Epithelial cell of prostate (primary cell): Measurements from ENCODE around the gene ARSB.
"Not testable (repeated sequence)": the region's sequence is repeated elsewhere in the genome, so short reads cannot be mapped to it uniquely, and the experiment has no call there.

Source experiments
- DNase-seq: peaks from one replicate; pipeline ENCODE4 v3.0.0-alpha.2; 2011; ENCODE audit warnings: low read depth, low spot score
- H3K27ac ChIP-seq: fragments of 450-650 bp; 2 replicates; pipeline ENCODE4 v1.5.1; 2017; ENCODE audit warnings: mild to moderate bottlenecking

ARSB gene

DNA sequence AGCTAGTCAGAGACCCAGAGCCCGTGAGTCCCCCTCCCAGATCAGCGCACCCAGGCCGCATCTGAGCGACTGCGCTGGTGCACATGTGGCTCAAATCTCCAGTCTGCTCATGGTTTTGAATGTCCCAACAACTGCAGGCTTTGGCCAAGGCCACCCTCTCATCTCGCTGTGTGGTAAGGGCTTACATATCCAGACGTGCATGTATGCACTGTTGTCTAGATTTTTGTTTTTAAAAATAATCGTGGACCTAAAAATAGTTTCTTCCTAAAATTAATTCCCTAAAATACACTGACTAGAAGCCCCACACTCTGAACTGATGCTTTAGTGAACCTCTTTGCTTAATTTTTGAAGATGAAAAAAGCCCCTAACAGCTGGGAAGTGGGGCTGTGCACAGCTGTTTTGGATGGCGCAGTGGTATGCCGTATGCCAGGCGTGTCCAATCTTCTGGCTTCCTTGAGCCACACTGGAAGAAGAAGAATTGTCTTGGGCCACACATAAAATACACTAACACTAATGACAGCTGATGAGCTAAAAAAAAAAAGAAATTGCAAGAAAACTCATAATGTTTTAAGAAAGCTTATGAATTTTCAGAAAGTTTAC, 193.5 kb downstream of the ARSB start:
- DNase-seq: no peak
- no peak overlapping the region for H3K27ac ChIP-seq

- no peak overlapping the region for H3K27ac ChIP-seq
- DNase-seq: no peak
These were observed 197.3 kb downstream of the ARSB start for GRCh38 chr5:78787783-78788182.

GRCh38 chr5:78785454-78785853, 199.7 kb downstream of the ARSB start:
- no peak overlapping the region for H3K27ac ChIP-seq
- DNase-seq: no peak

DNA sequence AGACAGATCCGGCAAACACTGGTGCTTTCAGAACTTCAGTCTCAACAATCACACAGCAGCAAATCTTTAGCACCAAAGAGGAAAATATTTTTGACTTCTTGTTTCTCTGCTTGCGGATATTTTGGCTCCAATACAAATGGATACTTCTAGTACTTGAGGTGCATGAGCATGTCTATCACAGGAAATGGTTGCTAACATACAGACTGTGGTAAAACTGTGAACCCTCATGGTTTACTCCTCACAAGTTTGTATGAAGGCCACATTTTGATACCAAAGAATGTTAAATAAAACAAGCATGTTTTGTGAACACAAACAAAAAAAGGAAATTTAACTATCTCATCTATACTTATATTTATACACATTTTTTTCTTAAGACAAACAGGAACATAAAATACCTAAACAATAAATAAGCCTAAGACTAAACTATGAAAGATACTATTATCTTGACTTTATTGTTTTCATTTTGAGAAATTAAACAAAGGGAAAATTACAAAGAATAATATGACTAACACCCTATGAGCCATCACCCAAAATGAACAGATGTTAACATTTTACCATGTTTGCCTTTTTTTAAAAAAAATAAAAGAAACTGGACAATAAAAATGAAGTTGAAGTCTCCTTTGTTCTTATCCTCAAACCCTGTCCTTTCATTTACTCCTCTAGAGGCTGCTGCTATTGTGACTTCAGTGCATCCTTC, 201.5 kb downstream of the ARSB start:
- DNase-seq: no peak
- H3K27ac ChIP-seq: no peak overlapping the region

DNA sequence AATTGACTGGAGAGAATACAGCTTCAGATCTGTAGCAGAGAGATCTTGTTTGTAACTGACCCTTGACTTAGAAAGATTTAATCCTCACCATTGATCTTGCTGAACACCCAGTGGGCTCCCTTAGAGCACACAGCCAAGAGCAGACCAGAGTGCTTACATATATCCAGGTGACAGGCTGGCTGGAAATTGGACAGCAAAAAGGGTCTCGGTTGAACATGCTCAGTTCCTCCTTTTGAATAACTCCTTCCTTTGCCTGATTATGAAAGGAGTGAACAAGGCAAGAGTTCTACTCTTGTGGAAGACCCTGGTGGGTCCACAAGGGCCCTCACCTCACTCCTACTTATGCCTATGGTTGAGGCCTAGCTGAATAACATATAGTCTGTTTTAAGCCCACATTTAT, 202.4 kb downstream of the ARSB start:
- no peak for DNase-seq
- H3K27ac ChIP-seq: no peak overlapping the region

- DNase-seq: no peak
- H3K27ac ChIP-seq: no peak overlapping the region
These were observed 203.4 kb downstream of the ARSB start for GRCh38 chr5:78781611-78782286.

DNA sequence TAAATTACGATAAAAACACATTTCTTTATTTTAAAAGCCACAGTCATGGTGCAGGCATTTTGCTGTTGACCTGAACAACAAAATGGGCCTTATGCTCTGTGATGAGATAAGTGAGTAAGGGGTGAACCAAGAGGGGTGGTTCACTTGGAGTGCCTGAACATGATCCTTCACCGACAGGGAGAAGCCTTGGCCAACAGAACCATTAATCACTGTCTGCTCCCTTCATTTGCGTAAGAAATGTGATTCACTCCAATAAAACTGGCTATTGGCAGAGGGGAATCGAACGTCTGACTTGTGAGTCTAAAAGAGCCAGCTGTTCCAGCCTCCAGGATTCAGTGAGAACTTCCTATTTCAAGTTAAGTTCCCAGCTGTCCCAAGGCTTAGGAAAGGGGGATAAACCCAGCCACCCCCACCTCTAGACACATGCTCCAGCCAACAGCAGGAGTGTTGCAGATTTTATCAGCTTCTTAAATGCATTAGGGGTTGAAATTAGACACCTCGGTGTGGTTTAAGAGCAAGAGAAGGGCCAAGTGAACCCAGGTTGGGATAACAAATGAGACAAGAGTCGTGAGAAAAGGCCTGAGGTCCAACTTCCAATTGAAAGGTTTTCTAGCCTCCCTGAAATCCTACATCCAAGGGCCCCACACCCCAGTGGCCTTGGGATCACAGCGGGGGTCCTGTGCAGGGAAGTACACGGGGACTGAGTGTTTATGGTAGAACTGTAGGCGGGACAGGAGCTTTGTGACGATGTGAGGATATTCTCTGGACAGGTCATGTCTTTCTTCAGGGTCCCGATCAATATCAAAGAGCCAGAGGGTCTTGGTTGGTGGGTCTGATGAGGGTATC, 205.1 kb downstream of the ARSB start:
- peak; percentile 84 for DNase-seq

DNA sequence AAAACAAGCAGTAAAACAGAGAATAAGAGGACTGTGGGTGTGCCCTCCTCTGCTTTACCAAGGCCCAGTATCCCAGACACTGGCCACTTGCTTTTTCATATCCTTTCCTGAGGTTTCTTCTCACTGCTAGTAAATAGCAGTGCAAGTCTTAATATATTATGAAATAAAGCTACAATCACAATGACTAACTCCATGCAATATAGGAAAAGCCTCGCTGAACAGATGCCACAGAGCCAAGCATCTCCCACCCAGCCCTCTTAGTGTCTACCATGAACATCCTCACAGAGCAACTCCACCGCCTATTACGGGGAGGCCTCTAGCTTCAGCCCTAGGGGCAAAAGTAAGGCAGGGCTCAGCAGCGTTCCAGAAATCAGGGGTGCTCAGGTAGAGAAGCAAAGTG, 205.8 kb downstream of the ARSB start:
- peak overlapping the region; percentile 74 for H3K27ac ChIP-seq
- no peak for DNase-seq

More for the DNA sequence above, 205.1 kb downstream of the ARSB start:
- peak overlapping the region; percentile 74 for H3K27ac ChIP-seq

GRCh38 chr5:78778538-78778937, 206.6 kb downstream of the ARSB start:
- H3K27ac ChIP-seq: peak overlapping the region; percentile 74
- no peak for DNase-seq

DNA sequence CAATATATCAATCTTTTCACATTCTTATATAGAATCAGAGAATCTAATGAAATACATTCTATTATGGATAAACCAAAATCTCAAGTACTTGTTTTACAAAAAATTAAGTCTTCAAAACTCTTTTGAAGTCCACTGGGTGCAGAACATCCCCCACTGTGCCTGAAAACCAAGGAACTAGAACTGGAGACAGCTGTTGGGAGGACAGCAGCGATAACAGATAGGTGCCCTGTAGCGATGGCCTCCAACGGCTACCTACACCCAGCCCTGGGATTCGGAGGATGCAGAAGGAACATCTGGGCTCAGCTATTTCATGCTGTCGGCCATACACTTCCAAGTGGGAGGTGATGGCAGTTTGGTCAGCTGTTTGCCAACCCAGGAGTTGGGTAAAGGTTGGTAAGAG, 207.2 kb downstream of the ARSB start:
- no peak overlapping the region for H3K27ac ChIP-seq
- DNase-seq: no peak

- no peak for DNase-seq
- H3K27ac ChIP-seq: no peak overlapping the region
These were observed 208.5 kb downstream of the ARSB start for GRCh38 chr5:78776637-78777036.

DNA sequence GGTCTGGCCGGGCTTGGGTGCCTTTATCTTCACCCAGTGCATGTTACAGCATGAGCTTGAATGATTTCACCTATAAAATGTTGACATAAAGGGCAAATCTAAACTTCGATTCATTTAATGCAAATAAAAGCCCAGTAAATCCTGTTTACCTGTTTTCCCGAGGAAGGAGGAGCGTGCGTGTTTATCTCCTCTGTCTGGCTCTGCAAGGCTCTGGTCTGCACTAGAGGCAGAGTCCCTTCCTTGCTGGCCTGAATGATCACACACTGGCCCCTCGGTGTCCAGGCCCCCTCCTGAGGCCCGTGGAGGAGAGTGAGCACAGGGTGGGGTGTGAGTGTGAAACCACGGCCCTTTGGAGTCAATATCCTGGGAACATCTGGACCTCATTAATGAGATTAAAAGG, 211.5 kb downstream of the ARSB start:
- no peak overlapping the region for H3K27ac ChIP-seq
- DNase-seq: no peak

GRCh38 chr5:78771260-78772205, 213.6 kb downstream of the ARSB start:
- DNase-seq: peak; percentile 73
- H3K27ac ChIP-seq: peak overlapping the region; percentile 81

GRCh38 chr5:78768781-78769380, 216.2 kb downstream of the ARSB start:
- no peak overlapping the region for H3K27ac ChIP-seq
- DNase-seq: no peak

DNA sequence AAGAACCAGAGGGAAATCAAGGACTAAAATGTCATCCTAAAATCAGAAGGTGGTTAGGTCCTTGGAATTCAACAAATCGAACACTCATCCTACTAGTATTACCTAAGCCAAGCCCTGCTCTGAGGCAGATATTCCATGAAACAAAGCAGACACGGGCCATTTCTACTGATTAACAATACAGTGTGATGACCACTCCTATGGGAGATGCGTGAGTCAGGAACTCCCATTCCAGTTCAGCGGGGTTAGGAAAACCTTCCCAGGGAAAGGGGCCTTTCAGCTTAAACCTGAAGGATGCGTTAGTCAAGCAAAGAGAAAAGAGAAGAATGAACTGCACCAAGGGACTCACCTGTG, 218.7 kb downstream of the ARSB start:
- H3K27ac ChIP-seq: no peak overlapping the region
- DNase-seq: no peak

GRCh38 chr5:78765756-78766411, 219.2 kb downstream of the ARSB start:
- no peak overlapping the region for H3K27ac ChIP-seq
- DNase-seq: no peak

GRCh38 chr5:78765116-78765515, 220.0 kb downstream of the ARSB start:
- H3K27ac ChIP-seq: no peak overlapping the region
- no peak for DNase-seq

DNA sequence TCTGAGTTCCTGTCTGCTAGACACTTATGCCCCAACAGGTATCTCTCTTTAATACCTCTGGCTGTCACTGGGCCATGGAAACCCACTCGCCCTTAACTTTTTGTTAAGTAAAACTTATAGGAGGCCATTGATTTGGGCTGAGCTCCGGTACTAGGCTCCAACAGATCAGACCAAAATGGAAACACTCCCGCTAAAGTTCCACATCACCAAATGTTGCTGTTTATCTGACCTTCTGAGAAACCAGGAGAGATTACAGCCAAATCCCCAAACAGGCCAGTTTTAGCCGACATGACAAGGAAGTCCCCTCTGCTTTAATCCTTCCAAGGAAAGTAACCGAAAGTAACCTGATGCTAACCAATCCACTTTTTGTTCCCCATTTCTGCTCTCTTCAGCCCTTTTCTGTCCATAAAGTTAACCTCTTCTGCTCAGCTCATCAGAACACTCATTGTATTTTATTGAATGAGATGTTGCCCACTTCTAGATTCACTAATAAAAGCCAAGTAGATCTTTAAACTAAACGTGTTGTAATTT, 221.4 kb downstream of the ARSB start:
- H3K27ac ChIP-seq: no peak overlapping the region
- no peak for DNase-seq

DNA sequence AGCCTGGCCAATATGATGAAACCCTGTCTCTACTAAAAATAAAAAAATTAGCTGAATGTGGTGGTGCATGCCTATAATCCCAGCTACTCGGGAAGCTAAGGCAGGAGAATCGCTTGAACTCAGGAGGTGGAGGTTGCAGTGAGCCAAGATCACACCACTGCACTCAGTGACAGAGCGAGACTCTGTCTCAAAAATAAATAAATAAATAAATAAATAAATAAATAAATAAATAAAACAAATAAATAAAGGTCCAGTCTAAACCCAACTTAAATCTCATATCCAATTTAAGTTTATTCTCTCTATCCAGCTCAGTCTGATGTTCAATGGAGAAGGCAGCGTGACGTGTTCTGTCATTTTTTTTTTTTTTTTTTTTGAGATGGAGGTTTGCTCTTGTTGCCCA, 222.4 kb downstream of the ARSB start:
- not testable (repeated sequence) for H3K27ac ChIP-seq, DNase-seq
